HG03108 (cell line): ENCODE measurements around the gene FARP1.
A peak's percentile ranks its signal among the peaks of the same experiment; 100 is the strongest.

ENCODE experiments used
- ATAC-seq: cut with Tn5 transposase; IDR thresholded peaks from one replicate; pipeline ENCODE4 v1.9.1; 2021; ENCODE audit warnings: moderate library complexity; ENCODE audit not compliant: unreplicated experiment

Gene FARP1

GRCh38 chr13:98476538-98476966, 333.7 kb downstream of the FARP1 start:
- ATAC-seq = peak; percentile 93

GRCh38 chr13:98478189-98479129, 335.6 kb downstream of the FARP1 start:
- no peak for ATAC-seq

DNA sequence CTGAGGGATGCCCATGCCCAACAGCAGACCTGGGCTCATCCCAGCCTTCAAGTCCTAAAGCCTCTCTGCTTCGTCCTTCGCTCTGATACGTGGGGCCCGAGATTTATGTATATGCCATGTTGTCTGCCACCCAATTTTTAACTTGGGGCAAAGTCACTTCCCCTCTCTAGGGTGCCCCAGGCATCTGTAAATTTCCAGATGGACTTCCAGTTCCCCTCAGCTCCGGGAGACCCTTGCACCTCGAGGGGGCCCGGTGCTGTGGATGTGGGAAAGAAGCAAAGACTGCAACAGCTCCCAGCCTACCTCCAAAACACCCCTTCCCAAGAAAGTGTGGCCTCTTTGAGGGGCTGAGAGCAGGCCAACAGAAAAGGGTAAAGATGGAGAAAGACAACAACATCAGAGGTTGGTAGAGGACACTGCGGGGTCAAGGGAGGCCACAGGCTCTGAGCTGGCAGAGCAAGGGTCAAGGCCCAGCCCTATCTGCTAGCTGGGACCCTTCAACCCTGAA, 336.7 kb downstream of the FARP1 start:
- no peak for ATAC-seq

- ATAC-seq = no peak
Measured at GRCh38 chr13:98480915-98481877, 338.3 kb downstream of the FARP1 start.

DNA sequence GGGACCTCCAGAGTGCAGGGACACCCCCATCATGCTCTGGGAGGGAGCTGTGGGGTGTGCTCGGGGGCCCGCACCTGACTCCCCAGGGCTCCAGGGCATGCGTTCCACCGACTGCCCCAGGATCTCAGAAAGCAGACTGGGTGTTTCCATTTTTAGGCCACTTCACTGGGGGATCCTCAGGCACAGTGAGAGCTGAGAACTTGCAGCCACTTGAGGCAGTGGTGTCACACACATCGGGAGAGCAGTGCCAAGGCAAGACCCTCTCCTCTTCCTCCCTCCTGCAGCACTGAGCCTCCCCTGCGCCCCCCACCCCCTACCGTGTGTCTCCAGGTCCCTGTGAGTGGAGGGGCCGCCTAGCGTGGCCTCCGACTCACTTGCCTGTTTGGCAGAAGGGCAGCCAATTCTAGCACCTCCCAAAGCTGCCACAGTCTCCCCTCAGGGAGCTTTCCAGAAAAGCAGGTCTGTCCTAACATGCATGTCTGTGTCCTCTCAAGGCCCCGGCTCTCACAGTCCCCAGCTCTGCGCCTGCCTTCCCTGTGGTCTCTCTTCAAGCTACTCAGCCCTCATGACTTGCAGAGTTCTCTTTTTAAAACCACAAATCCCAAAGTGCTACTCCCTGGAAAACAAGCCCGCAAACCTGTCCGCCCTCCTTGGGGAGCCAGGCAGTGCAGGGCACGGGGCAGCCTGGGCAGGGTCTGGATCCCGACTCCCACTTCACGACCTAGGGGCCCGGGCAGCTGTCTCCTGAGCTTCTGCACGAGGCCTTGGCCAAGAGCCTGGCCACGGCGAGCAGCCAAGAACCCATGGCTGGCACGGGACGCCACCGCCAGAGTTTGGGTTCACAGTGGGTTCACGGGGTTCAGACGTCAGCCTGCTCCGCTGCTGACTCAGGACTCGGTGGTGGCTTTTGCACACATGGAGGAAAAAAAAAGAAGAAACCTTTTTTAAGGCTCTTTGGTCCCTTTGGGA, 339.9 kb downstream of the FARP1 start:
- ATAC-seq = no peak

- ATAC-seq = no peak
Measured at GRCh38 chr13:98483601-98484288, 340.9 kb downstream of the FARP1 start.

DNA sequence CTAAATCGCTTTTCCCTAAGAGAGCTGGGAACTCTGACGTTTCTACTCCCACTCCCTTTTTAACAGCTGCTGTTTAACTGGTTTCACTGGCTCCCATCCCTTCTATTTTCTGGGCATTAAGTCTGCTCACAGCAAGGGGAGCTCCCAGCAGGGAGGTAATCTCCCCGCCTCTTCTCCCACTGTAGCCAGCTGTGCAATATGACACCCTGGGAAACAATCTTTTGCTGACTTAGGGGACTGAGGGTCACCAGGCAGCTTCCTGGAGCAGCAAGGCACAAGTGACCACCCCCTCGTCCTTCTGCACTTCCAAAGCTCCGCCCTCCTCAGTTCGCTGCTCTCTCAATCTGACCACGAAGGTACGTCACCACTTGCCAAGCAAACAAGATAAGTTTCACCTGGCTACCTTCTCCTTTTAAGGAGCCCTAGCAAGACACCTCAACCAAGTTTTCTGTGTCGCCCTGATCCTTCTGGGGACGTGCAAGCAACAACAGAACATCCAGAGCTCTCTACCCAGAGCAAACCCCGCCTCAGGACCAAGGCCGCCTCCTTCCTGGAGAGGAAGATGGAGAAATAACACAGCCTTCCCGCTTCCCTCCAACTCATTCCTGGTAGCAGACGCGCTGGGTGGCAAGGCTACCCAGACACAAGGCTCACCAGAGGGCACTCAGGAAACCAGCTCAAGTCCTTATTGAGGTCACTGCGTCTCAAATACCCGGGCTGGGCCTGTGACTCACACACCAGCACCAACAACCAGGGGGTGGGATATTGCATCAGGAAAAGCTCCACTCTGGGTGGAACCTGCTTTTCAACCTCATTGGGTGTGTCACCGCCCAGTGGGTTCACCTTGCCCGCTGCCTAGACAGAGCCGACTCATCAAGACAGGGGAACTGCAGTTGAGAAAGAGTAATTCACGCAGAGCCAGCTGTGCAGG, 341.7 kb downstream of the FARP1 start:
- no peak for ATAC-seq

- no peak for ATAC-seq
Measured at GRCh38 chr13:98485561-98485960, 342.7 kb downstream of the FARP1 start.

GRCh38 chr13:98486412-98486811, 343.5 kb downstream of the FARP1 start:
- ATAC-seq = no peak

GRCh38 chr13:98487016-98487415, 344.1 kb downstream of the FARP1 start:
- no peak for ATAC-seq

DNA sequence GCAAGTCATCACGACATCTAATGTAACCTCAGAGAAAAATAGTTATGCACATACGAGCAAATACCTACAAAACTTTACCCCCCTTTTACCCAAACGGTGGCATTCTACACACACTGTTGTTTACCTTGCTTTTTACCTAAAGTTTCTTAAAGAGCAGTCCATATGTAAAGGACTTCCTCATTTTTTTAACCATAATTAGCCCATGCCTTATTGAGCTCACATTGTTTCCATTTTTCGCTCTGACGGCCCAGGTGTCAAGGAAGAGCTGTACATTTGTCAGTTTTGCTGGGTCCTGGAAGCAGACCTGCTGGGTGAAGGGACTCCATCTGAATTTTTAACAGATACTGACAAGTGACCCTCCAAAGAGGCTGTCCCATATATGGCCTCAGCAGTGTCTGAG, 344.6 kb downstream of the FARP1 start:
- ATAC-seq = no peak

GRCh38 chr13:98488736-98489135, 345.8 kb downstream of the FARP1 start:
- no peak for ATAC-seq

- ATAC-seq = no peak
Measured at GRCh38 chr13:98489446-98490194, 346.7 kb downstream of the FARP1 start.

GRCh38 chr13:98490195-98490836, 347.4 kb downstream of the FARP1 start:
- no peak for ATAC-seq

- ATAC-seq = no peak
Measured at GRCh38 chr13:98490866-98491265, 348.0 kb downstream of the FARP1 start.

- no peak for ATAC-seq
Measured at GRCh38 chr13:98492335-98493041, 349.6 kb downstream of the FARP1 start.
